GM18868 (cell line): ENCODE measurements around the gene LILRB2.
"Not testable (repeated sequence)": the region's sequence is repeated elsewhere in the genome, so short reads cannot be mapped to it uniquely, and the experiment has no call there.

Source experiments
- ATAC-seq: cut with Tn5 transposase; IDR thresholded peaks from one replicate; pipeline ENCODE4 v1.9.1; 2021; ENCODE audit warnings: mild to moderate bottlenecking, moderate library complexity; ENCODE audit not compliant: unreplicated experiment

The LILRB2 gene

DNA sequence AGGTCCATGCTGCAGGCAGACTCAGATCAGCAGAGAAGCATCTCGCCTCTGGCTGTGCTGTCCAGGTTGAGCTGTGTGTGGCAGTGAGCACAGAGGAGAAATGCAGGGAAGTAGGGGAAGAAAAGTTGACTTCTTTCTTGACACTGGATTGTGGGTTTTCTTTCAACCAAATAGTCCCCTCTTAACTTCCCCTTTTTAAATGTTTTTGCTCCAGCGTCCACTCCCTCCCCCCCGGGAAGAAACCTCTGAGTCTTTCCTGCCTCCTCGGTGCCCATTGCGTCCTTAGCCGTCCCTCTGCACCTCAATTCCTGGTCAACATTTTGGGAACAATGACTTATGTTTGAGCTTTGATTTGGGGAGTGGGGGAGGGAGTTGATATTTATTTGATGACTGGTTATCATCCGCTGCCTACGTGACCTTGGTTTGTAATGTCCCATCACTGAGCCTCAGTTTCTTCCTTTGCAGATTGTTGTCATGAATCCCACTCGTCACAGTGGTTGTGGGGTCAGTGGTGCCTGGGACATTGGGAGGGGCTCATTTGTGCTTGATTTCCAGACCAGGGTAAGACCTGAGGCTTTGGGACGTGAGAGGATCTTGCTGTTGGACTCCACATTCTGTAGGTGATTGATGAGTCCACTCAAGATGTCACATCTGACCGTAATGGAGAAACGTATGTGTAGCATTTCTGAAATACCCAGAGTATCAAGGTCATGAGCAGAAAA lies at the start of gene LILRB2:
TSS of gene LILRB2 (minus strand) at position 104 of the 722 bp plus-strand sequence. CDS start 614 bp downstream, outside the sequence.
- no peak for ATAC-seq

DNA sequence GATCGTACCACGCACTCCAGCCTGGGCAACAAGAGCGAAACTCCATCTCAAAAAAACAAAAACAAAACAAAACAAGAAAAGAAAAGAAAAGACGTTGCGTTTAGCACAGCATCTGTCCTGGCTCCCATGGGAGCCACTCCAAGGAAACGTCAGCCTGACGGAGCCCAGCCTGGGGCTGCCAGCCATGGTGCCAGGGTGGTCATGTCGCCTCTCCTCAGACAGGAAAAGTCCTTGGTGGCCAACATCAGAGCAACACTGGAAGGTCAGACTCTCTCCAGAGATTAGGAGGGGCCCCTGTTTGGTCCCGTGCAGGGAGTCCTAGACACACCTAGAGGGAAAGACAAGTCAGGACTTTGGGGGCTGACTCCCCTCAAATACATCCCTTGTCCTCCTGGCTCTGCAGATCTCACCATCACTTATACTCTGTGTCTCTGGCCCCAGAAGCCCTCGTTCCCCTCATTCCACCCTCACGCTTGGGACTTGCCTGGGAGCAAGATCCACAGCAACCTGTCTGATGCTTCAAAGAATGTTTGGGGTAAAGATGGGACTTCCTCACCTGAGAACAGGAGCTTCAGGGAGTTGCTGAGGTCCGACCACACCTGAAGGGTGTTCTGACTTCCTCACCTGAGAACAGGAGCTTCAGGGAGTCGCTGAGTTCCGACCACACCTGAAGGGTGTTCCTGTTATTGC lies 48.7 kb upstream of the LILRB2 start:
- no peak for ATAC-seq

DNA sequence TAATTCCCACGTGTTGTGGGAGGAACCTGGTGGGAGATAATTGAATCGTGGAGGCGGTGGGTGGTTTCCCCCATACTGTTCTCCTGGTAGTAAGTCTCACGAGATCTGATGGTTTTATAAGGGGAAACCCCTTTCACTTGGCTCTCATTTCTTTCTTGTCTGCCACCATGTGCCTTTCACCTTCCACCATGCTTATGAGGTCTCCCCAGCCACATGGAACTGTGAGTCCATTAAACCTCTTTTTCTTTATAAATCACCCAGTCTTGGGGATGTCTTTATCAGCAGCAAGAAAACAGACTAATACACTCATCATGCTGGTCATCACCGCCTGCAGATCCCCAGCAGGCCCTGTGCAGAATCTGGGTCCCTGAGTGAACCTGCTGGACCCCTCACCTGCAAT lies 47.9 kb upstream of the LILRB2 start:
- ATAC-seq: not testable (repeated sequence)

DNA sequence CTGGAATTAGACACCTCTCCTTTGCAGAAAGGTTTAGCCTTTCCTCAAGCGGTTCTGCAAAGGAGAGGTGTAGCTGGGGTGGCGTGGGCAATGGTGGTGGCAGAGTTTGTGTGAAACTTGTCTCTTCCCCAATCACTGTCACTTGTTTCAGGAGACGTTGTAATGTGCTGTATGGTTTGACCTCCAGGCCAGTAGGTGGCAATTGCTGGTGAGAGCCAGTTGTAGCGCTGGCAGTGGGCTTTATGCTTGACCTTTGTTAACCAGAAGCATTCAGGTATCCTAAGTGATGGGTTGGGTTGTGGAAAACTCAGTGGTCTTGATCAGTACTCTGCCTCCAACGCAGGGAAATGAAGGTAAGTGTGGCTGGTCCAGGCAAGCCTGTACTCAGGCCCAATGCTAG lies 44.7 kb upstream of the LILRB2 start:
- no peak for ATAC-seq

DNA sequence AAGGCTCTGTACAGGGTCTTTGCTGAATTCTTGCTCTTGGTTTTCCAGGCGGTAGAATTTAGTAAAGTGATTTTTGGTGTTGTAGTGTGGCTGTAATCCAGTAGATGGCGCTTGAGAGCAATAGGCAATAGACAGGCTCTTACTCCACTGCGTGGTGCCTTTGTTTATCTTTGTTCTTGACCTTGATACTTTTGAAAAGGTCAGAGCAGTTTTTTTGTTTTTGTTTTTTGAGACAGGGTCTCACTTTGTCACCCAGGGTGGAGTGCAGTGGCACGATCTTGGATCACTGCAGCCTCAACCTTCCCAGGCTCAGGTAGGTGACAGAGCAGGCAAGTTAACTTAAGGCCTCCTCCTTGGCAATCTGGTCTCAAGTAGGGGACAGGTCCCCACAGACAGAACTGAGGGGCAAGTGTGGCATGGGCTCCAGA lies 44.3 kb upstream of the LILRB2 start:
- ATAC-seq: no peak

DNA sequence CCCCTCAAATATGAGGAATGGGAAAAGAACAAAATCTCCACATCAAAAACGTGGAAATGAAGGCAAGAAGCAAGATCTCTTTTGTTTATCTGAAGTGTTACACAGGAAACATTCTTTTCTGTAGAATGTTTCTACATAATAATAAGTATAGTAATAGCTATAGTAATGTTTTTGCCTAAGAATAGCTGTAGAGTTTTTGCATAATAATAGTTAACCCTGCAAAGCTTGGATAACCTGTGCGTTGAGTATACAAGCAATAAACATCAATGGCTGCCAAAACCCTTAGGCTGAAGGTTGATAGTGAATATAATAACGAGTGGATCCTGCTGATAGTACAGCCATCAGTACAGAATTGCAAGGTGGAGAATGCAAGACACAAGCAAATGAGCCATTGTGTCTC lies 43.2 kb upstream of the LILRB2 start:
- no peak for ATAC-seq

DNA sequence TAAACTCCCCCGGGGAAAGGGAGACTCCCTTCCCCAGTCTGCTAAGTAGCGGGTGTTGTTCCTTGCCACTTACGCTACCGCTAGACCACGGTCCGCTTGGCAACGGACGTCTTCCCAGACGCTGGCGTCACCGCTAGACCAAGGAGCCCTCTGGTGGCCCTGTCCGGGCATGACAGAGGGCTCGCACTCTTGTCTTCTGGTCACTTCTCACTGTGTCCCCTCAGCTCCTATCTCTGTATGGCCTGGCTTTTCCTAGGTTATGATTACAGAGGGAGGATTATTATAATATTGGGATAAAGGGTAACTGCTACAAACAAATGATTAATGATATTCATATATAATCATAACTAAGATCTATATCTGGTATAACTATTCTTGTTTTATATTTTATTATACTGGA lies 42.0 kb upstream of the LILRB2 start:
- ATAC-seq: not testable (repeated sequence)

DNA sequence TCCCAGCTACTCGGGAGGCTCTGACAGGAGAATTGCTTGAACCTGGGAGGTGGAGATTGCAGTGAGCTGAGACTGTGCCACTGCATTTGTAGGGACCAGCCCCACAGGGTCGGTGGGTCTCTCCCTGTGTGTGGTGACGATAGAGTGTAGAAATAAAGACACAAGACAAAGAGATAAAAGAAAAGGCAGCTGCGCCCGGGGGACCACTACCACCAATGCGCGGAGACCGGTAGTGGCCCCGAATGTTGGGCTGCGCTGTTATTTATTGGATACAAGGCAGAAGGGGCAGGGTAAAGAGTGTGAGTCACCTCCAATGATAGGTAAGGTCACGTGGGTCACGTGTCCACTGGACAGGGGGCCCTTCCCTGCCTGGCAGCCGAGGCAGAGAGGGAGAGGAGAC lies 41.4 kb upstream of the LILRB2 start:
- not testable (repeated sequence) for ATAC-seq

DNA sequence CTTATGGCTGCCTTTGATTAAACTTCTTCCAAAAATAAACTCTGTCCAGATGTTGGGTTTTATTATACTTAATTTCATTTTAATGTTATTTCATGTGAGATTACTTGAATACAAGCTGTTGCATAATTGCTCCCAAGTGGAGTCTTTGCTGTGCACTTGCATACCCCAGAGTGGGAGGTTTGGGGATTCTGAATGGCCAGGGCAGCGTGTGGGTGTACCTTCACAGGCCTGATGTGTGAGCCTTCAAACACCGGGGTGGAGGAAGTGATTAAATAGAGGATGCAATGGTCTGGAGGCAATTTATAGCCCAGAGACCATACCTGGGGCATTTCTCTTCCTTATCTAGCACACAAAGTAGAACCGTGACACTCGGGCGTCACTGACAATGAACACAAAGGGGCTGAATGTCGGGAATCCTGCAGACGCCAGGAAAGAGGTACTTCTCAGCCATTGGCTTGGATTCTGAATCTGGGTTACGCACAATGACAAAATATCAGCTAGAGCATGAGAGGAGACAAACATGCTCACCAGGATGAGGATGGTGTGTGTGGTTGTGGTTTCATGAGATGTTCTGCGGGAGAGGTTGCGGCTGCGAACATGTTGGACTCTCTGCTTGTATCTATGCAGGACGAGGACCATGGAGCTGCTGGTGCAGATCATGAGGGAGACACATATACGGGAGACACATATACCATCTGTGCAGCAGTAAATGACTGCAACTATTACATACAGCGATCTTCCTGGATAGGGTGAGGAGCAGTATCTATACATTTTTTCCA lies 39.2 kb upstream of the LILRB2 start:
- no peak for ATAC-seq

DNA sequence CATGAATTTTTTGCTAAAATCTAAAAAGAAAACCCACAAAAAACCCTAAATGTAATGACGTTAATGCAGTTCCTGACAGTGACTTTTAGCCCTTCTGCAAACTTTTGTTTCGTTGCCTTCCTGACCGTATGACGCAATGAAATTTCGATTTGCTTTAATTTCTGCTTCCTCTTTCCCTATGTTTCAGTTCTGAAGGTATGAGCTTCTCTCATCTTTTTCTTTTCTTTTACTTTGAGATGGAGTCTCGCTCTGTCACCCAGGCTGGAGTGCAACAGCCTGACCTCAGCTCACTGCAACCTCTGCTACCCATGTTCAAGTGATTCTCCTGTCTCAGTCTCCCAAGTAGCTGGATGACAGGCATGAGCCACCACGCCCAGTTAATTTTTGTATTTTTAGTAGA lies 38.1 kb upstream of the LILRB2 start:
- ATAC-seq: no peak

DNA sequence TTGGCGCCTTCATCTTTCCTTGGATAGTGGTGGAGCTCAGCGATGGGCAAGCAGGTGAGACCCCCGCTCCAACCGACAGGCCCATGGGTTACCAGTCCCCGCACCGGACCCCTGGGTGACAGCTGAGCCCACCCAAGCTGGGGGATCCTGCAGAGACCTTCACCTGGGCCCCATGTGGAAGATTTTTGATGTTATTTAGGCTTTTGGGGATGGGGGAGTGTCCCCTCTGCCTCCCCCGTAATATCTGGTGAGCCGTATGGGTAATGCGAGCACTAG lies 37.0 kb upstream of the LILRB2 start:
- no peak for ATAC-seq

DNA sequence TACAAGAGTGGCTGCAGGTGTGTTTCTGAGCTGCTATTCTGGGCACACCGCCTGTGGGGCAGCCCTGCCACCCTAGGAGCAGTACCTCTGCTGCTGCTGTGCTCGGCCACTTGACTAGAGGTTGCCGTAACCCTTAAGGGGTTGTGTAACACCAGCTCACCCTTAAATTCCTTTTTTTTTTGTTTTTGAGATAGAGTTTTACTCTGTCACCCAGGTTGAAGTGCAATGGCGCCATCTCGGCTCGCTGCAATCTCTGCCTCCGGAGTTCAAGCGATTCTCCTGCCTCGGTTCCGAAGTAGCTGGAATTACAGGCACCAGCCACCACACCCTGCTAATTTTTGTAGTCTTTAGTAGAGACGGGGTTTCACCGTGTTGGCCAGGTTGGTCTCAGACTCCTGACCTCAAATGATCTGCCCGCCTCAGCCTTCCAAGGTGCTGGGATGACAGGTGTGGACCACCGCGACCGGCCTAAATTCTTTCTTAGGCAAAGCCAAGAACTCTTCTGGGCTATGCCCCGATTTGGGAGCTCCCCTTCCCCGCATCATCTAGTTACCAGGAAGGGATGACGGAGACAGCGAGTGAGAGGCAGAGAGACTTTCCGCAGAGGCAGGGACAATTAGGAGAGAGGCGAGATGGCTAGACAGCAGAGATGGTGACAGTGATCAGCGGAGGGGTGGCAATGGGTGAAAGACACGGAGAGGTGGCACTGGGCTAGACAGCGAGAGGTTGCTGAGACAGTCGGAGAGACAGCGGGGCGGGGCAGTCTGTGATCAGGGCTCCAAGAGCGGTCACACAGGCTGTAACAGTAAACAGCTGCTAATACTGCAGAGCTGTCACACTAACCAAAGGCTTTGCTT lies 36.4 kb upstream of the LILRB2 start:
- ATAC-seq: no peak

DNA sequence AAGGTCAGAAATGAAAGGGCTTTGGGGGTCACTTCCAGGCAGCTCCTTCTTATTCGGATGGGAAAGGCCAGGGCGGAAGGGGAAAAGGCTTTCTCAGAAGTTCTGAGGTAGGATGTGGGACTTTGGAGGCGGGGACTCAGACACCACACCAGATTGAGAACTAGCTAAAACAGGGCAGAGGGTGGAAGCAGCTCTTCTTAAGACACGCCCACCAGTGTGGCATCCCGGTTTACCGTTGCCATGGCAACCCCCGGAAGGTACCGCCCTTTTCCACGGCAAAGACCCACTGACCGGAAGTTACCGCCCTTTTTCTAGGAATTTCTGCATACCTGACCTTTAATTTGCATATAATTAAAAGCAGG lies 35.8 kb upstream of the LILRB2 start:
- no peak for ATAC-seq

DNA sequence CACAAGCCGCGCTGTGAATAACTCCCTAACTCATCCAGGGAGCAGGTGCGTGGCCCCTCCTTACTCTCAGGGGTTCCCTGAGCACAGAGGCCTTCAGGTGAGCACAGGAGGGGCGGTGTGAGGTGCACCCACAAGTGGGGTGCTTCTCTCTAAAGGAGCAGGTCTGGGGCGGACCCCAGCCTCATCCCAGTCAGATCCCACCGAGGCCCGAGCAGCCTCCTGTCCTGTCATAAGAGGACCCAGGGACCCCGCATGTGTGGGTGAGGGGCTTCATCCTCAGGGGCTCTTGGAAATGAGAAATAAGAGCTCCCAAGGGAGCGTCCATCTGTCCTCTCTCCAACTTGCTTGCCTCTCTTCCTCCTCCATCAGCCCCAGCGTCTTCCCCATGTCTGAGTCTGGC lies 35.0 kb upstream of the LILRB2 start:
- no peak for ATAC-seq

DNA sequence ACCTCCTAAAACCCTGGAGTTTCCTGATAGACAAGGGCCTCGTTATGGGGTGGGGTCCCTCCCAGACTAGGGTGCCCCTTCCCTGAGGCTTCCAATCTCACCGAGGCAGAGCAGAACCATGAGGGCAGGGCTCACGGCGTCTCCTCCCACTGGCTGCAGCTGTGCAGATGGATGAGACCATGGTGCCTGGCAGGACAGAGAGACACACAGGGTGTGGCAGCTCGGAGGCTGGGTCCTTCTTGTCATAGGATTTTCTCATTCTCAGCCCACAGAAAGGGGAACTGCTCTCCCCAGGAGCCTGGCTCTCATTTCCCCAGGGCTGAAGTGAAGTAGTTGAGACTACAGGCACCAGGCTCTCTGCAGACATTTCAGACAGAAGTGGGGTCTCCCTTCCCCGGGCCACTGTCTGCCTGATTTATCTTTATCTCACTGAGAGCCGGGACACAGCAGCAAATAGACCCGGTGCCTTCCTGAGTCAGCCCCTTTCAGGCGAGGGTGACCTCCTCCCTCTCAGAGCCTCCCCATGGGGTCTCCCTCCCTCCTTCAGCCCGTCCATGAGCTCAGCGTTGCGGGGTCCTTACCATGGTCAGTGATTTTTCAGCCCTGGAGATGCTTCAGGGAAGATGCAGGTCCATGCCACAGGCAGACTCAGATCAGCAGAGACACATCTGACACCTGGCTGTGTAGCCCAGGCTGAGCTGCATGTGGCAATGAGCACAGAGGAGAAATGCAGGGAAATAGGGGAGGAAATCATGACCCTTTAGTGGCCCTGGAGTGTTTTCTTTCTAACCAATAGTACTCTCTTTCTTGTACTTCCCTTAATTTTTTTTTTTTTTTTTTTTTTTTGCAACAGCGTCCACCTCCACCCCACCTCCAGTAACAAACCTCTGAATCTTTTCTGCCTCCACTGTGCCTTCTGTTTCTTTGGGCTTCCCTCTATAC lies 31.8 kb upstream of the LILRB2 start, which contains the start of gene LILRA5:
TSS of gene LILRA5 (minus strand) at position 731 of the 942 bp plus-strand sequence. CDS start at position 584, 147 bp downstream.
- ATAC-seq: no peak

DNA sequence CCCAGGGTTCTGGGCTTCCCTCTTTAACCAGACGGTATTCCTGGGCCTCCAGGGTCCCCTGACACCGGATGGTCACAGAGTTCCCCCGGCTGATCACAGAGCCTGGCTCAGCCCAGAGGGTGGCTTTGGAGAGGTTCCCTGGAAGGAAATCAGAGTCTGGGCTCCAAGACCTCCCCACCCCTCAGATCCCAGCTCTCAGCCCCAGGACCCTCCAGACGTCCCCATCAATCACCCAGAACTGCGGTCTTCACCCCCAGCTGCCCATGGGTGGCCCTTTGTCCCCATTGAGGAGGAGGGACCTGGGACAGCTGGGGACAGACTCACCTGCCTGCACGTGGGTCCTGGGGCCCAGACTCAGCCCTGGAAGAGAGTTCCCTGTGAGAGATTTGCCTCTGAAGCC lies 31.1 kb upstream of the LILRB2 start:
- no peak for ATAC-seq

DNA sequence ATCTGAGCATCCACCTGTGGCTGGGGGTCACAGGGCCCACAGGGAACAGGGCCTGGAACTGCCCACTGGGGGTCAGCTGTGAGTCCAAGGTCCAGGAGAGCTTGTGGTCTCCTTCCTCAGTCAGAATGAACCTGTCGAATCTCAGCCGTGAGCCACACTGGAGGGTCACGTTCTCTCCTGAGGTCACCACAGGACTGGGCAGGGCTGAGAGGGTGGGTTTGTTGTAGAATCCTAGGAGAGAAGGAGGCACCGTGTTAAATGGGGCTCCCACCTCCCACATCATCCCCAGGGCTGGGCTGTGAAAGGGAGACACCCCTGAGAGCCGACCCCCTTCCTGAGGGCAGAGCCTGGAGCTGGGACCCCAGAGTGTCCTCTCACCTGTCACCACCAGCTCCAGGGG lies 30.6 kb upstream of the LILRB2 start:
- ATAC-seq: no peak

DNA sequence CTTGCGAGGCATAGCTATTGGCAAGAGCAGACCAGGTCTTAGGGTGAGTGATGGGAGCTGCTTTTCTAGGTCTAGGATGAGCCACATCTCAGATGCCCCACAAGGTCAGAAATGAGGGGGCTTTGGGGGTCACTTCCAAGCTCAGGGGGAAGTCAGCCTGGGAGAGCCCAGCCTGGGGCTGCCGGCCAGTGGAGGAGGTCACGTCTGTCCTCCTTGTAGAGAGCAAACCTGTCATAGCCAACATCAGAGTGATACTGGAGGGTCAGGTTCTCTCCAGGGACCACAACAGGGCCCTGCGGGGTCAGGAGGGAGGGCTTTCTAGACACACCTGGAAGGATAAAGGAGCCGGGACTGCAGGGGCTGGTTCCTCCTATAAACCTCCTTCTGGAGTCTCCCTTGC lies 29.6 kb upstream of the LILRB2 start:
- ATAC-seq: no peak

DNA sequence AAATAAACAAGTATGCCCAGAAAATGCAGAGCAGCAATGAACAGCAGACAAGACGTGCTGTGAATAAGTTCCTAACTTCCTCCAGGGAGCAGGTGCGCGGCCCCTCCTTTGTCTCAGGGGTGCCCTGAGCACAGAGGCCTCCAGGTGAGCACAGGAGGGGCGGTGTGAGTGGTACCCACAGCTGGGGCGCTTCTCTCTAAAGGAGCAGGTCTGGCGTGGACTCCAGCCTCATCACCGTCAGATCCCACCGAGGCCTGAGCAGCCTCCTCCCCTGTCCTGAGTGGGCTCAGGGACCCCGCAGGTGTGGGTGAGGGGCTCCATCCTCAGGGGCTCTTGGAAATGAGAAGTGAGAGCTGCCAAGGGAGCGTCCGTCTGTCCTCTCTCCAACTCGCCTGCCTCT lies 28.9 kb upstream of the LILRB2 start:
- ATAC-seq: no peak
